K562 (cell line): ENCODE measurements around the gene HDAC7. TPM values are rescaled to one million over a fixed set of nuclear protein-coding genes. Genes with fewer than 3 reads are reported as not detected.

Experiments used
- DMBX1 ChIP-seq: fragments of 250-450 bp; sonication (Bioruptor Pico); IDR thresholded peaks from 2 replicates; pipeline ENCODE4 v1.8.0; 2022; ENCODE audit warnings: inconsistent platforms, mild to moderate bottlenecking, moderate library complexity, borderline replicate concordance
- FOXK2 ChIP-seq, 2 experiments: fragments of 450-650 bp; IDR thresholded peaks in 1 of 2; conservative IDR thresholded peaks in 1 of 2; 2 replicates each; pipeline ENCODE4 v1.6.1; 2016; ENCODE audit warnings: low read depth in 2 of 2, mild to moderate bottlenecking in 1 of 2
- NCOA4 ChIP-seq: fragments of 450-650 bp; IDR thresholded peaks from 2 replicates; pipeline ENCODE4 v1.6.1; 2018; ENCODE audit warnings: mild to moderate bottlenecking; ENCODE audit not compliant: partially characterized antibody
- POLR2H ChIP-seq: IDR thresholded peaks from 2 replicates; pipeline ENCODE4 v1.6.1; 2016; ENCODE audit warnings: missing genetic modification characterization, low read depth, mild to moderate bottlenecking, control low read depth, missing compliant biosample characterization, moderate library complexity
- RBFOX2 ChIP-seq: fragments of 200-400 bp; formaldehyde crosslinking; IDR thresholded peaks from 2 replicates; pipeline ENCODE4 v1.6.1; 2017; ENCODE audit warnings: low read depth, mild to moderate bottlenecking, low read length, moderate library complexity
- ZFX ChIP-seq: sonication (generic); formaldehyde crosslinking; IDR thresholded peaks from 2 replicates; pipeline ENCODE4 v1.8.0; 2022; ENCODE audit warnings: mild to moderate bottlenecking, missing genetic modification reagents, moderate library complexity
- polyA plus RNA-seq, 8 experiments: library from polyadenylated mRNA; depleted of rRNA in 4 of 8; stranded (reverse) in 5 of 8; unstranded in 3 of 8; fragments of >200 nt; fragmentation: Nextera tagmentation in 2 of 8; fragmentation: Illumina TruSeq in 1 of 8; extraction: Ambion mirVana in 2 of 8; extraction: Trizol in 1 of 8; gene quantifications; 2 replicates each; pipeline versions ENCODE4 v1.2.1 to v1.2.3, GENCODE V29; 2011 to 2014; ENCODE audit warnings: inconsistent platforms in 1 of 8, missing spikeins in 1 of 8
- total RNA-seq, 7 experiments: library from RNA; depleted of rRNA in 6 of 7; stranded (reverse); fragments of >200 nt in 6 of 7; fragmentation: Illumina TruSeq in 2 of 7; extraction: Trizol in 2 of 7; gene quantifications; 2 replicates each; pipeline versions ENCODE4 v1.2.1 to v1.2.3, GENCODE V29; 2011 to 2021; ENCODE audit warnings: low replicate concordance in 1 of 7
- TF ChIP-seq, protein P1 (sequence below): fragments of 450-650 bp; formaldehyde crosslinking; IDR thresholded peaks from 2 replicates; pipeline ENCODE4 v1.4.0; 2020; ENCODE audit warnings: mild to moderate bottlenecking, mixed read lengths
- TF ChIP-seq, protein P2 (sequence below): fragments of 250-450 bp; sonication (Bioruptor Pico); IDR thresholded peaks from 2 replicates; pipeline ENCODE4 v1.5.0; 2020; ENCODE audit warnings: mild to moderate bottlenecking, borderline replicate concordance
- TF ChIP-seq, protein P3 (sequence below): sonication (generic); formaldehyde crosslinking; IDR thresholded peaks from 2 replicates; pipeline ENCODE4 v1.8.1; 2022; ENCODE audit warnings: missing genetic modification reagents
- TF ChIP-seq, protein P4 (sequence below): fragments of 250-450 bp; sonication (Bioruptor Pico); IDR thresholded peaks from 2 replicates; pipeline ENCODE4 v1.4.0; 2020
- TF ChIP-seq, protein P5 (sequence below), 3 experiments: fragments of 200-800 bp in 1 of 3; fragments of 250-450 bp in 1 of 3; fragments of 450-650 bp in 1 of 3; sonication (Bioruptor Pico) in 1 of 3; sonication (Bioruptor generic) in 1 of 3; formaldehyde crosslinking in 1 of 3; IDR thresholded peaks; 2 replicates each; pipeline versions ENCODE4 v1.6.1 to v1.8.0; 2016 to 2022; ENCODE audit warnings: mild to moderate bottlenecking in 2 of 3, missing genetic modification characterization in 2 of 3, missing compliant biosample characterization in 1 of 3, moderate library complexity in 1 of 3
- TF ChIP-seq, protein P6 (sequence below), 2 experiments: fragments of 450-650 bp; conservative IDR thresholded peaks; 2 replicates each; pipeline ENCODE4 v1.6.1; 2017; ENCODE audit warnings: mild to moderate bottlenecking in 2 of 2, moderate library complexity in 2 of 2

HDAC7 gene
- total and polyA plus RNA-seq, 9 of the 15 experiments (the other 6 are each of a cell fraction or from before 2014, with no cell fraction given) = 2.5 to 129 (median 31.1) TPM

DNA sequence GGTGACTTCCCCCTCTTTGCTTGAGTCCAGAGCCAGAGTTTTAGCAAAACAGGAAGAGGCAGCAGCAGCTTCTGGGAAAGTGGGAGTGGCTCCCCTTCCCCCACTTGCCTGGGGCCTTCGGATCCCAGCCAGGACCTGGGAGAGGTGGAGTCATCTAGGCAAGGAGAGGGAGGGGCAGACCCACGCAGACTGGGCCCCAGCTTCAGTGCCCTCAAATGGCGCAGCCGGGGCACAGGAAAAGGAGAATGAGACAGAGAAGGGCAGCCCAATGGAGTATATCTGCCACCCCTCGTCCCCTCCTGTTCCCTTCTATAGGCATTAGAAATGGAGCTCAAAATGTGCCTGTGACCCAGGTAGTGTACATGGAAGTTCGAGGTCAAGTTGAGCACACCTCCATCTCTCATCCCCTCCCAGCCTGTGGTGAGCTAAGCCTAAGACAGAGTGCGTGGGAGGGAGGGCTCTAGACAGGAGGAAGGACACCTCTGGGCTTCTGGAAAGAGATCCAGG lies 9.3 kb upstream of the HDAC7 start (continued):
- TF ChIP-seq FOXK2 (conservative IDR thresholded peaks at IDR 0.05 in 1 of 2, IDR thresholded peaks at IDR 0.05 in 1 of 2; ENCODE audit: low read depth in 2 of 2) = peak in 1 of 2 experiments; percentile 26; a peak in 1 of 4 replicates
- peak; percentile 47; the same call in 1 of the 2 replicates for TF ChIP-seq ZFX (CRISPR knock-in tag)
- TF ChIP-seq, protein P1, sequence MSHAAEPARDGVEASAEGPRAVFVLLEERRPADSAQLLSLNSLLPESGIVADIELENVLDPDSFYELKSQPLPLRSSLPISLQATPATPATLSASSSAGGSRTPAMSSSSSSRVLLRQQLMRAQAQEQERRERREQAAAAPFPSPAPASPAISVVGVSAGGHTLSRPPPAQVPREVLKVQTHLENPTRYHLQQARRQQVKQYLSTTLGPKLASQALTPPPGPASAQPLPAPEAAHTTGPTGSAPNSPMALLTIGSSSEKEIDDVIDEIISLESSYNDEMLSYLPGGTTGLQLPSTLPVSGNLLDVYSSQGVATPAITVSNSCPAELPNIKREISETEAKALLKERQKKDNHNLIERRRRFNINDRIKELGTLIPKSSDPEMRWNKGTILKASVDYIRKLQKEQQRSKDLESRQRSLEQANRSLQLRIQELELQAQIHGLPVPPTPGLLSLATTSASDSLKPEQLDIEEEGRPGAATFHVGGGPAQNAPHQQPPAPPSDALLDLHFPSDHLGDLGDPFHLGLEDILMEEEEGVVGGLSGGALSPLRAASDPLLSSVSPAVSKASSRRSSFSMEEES = no peak
- TF ChIP-seq, protein P2, sequence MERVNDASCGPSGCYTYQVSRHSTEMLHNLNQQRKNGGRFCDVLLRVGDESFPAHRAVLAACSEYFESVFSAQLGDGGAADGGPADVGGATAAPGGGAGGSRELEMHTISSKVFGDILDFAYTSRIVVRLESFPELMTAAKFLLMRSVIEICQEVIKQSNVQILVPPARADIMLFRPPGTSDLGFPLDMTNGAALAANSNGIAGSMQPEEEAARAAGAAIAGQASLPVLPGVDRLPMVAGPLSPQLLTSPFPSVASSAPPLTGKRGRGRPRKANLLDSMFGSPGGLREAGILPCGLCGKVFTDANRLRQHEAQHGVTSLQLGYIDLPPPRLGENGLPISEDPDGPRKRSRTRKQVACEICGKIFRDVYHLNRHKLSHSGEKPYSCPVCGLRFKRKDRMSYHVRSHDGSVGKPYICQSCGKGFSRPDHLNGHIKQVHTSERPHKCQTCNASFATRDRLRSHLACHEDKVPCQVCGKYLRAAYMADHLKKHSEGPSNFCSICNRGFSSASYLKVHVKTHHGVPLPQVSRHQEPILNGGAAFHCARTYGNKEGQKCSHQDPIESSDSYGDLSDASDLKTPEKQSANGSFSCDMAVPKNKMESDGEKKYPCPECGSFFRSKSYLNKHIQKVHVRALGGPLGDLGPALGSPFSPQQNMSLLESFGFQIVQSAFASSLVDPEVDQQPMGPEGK (CRISPR knock-in tag) = no peak
- no peak for TF ChIP-seq NCOA4
- TF ChIP-seq POLR2H (tag) = no peak; the same call in 1 of the 2 replicates
- TF ChIP-seq, protein P3, sequence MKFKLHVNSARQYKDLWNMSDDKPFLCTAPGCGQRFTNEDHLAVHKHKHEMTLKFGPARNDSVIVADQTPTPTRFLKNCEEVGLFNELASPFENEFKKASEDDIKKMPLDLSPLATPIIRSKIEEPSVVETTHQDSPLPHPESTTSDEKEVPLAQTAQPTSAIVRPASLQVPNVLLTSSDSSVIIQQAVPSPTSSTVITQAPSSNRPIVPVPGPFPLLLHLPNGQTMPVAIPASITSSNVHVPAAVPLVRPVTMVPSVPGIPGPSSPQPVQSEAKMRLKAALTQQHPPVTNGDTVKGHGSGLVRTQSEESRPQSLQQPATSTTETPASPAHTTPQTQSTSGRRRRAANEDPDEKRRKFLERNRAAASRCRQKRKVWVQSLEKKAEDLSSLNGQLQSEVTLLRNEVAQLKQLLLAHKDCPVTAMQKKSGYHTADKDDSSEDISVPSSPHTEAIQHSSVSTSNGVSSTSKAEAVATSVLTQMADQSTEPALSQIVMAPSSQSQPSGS (CRISPR knock-in tag) = no peak
- TF ChIP-seq, protein P4, sequence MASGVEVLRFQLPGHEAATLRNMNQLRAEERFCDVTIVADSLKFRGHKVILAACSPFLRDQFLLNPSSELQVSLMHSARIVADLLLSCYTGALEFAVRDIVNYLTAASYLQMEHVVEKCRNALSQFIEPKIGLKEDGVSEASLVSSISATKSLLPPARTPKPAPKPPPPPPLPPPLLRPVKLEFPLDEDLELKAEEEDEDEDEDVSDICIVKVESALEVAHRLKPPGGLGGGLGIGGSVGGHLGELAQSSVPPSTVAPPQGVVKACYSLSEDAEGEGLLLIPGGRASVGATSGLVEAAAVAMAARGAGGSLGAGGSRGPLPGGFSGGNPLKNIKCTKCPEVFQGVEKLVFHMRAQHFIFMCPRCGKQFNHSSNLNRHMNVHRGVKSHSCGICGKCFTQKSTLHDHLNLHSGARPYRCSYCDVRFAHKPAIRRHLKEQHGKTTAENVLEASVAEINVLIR (CRISPR knock-in tag) = no peak
- peak; percentile 62 for TF ChIP-seq RBFOX2
- peak; percentile 47; the same call in 1 of the 2 replicates for TF ChIP-seq DMBX1
- TF ChIP-seq, protein P5, sequence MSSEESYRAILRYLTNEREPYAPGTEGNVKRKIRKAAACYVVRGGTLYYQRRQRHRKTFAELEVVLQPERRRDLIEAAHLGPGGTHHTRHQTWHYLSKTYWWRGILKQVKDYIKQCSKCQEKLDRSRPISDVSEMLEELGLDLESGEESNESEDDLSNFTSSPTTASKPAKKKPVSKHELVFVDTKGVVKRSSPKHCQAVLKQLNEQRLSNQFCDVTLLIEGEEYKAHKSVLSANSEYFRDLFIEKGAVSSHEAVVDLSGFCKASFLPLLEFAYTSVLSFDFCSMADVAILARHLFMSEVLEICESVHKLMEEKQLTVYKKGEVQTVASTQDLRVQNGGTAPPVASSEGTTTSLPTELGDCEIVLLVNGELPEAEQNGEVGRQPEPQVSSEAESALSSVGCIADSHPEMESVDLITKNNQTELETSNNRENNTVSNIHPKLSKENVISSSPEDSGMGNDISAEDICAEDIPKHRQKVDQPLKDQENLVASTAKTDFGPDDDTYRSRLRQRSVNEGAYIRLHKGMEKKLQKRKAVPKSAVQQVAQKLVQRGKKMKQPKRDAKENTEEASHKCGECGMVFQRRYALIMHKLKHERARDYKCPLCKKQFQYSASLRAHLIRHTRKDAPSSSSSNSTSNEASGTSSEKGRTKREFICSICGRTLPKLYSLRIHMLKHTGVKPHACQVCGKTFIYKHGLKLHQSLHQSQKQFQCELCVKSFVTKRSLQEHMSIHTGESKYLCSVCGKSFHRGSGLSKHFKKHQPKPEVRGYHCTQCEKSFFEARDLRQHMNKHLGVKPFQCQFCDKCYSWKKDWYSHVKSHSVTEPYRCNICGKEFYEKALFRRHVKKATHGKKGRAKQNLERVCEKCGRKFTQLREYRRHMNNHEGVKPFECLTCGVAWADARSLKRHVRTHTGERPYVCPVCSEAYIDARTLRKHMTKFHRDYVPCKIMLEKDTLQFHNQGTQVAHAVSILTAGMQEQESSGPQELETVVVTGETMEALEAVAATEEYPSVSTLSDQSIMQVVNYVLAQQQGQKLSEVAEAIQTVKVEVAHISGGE (CRISPR knock-in tag; IDR thresholded peaks at IDR 0.05) = no peak; a peak in 1 of 6 replicates
- TF ChIP-seq, protein P6, sequence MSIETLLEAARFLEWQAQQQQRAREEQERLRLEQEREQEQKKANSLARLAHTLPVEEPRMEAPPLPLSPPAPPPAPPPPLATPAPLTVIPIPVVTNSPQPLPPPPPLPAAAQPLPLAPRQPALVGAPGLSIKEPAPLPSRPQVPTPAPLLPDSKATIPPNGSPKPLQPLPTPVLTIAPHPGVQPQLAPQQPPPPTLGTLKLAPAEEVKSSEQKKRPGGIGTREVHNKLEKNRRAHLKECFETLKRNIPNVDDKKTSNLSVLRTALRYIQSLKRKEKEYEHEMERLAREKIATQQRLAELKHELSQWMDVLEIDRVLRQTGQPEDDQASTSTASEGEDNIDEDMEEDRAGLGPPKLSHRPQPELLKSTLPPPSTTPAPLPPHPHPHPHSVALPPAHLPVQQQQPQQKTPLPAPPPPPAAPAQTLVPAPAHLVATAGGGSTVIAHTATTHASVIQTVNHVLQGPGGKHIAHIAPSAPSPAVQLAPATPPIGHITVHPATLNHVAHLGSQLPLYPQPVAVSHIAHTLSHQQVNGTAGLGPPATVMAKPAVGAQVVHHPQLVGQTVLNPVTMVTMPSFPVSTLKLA (conservative IDR thresholded peaks at IDR 0.05) = peak in 1 of 2 experiments; percentile 41; a peak in 2 of 4 replicates
